GM12892 (cell line): ENCODE results near the gene ZMYND8.
"Not testable (repeated sequence)": the region's sequence is repeated elsewhere in the genome, so short reads cannot be mapped to it uniquely, and the experiment has no call there.

ENCODE experiments used
- DNase-seq: peaks from one replicate; pipeline ENCODE4 v3.0.0; 2011; ENCODE audit not compliant: insufficient read length
- FAIRE-seq: peaks from 2 replicates; lab custom pipeline; 2011; peaks lifted over from hg19 to GRCh38; lab: Jason Lieb, UNC
- POLR2A ChIP-seq: IDR thresholded peaks from 2 replicates; pipeline ENCODE4 v1.6.1; 2011; ENCODE audit warnings: low read depth, low read length, control low read depth
- POLR2AphosphoS5 ChIP-seq: IDR thresholded peaks from 2 replicates; pipeline ENCODE4 v1.6.1; 2011; ENCODE audit warnings: low read depth, low read length, control low read depth
- TAF1 ChIP-seq: IDR thresholded peaks from 2 replicates; pipeline ENCODE4 v1.6.1; 2011; ENCODE audit warnings: low read depth, mild to moderate bottlenecking, control low read depth, low read length, borderline replicate concordance

The ZMYND8 gene

DNA sequence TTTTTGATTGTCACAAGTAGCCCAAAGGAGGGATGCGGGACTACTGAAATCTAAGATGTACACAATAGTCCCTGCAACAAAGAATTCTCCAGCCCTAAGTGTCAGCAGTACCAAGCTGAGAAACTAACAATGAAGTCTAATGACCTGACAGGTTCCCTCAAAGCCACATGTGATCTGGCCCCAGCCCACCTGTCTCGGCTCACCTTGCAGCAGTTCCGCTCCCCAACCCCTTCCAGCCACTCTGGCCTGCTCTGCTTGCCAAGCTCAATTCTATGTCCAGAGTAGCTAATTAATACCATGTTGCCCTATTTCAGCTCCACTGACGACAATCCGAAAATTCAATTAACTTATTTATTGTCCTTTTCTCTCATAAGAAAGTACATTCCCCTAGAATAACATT, 72.1 kb downstream of the ZMYND8 start:
- FAIRE-seq (no peak), DNase-seq (no peak)
- no peak for TF ChIP-seq POLR2A
- TF ChIP-seq POLR2AphosphoS5 = no peak
- TF ChIP-seq TAF1 = no peak

DNA sequence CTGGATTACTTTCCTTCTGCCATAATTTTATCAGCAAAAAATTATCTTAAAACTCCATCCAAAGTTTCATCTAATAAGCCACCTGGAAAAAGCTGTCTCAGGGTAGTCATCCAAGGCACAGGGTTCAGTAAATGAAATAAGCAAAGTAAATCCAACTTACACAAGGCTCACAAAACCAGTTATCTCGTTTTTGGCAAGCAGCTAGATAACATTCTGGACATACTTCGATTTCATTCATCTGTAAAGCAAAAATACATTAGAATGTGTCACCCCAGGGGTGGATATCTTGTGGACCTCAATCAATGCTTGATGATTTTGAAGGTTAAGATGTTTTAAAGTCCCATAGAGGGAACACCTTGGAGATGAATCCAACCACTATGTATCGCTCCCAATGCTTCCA, 73.1 kb downstream of the ZMYND8 start:
- FAIRE-seq (no peak), DNase-seq (no peak)
- no peak for TF ChIP-seq TAF1
- TF ChIP-seq POLR2A = no peak
- no peak for TF ChIP-seq POLR2AphosphoS5

DNA sequence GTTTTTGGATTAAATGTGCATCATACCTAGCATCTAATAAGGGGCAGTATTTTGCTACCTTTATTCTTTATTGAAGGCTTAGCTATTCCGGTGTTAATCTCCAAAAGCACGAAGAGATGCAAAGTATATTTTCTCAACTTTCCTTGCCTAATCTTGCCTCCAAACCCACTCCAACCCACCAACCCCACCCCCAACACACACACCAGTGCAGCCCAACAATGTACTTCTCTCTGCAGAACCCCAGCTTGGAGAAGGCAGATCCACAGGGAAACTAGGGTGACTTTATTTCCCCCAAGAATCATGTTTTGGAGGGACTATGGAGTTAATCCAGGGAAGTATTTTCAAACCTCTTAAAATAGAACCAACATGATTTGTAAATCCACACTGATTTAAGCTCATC, 73.6 kb downstream of the ZMYND8 start:
- no peak for FAIRE-seq

DNA sequence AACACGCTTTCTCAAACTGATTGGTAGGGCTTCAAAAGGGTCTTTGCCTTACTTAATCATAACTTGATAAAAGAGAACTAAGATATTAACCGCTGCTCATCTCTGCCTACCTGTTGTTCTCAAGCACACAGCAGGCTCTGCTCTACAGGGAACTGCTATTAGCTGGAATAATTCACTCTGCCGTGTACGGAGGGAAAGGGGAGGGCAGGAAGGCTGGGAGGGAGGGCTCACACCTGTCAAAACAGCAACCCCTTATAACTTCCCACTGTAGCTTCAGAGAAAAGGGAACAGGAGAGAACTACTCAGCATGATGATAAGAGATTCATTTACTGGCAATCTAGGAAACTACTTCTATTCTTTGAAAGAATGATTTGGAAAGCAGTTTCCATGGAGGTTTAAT, 75.1 kb downstream of the ZMYND8 start:
- TF ChIP-seq POLR2A (no peak), POLR2AphosphoS5 (no peak), TAF1 (no peak)
- DNase-seq (no peak), FAIRE-seq (no peak)

More for the DNA sequence above, 73.6 kb downstream of the ZMYND8 start:
- no peak for TF ChIP-seq POLR2AphosphoS5
- no peak for TF ChIP-seq TAF1
- TF ChIP-seq POLR2A = no peak
- DNase-seq = no peak

DNA sequence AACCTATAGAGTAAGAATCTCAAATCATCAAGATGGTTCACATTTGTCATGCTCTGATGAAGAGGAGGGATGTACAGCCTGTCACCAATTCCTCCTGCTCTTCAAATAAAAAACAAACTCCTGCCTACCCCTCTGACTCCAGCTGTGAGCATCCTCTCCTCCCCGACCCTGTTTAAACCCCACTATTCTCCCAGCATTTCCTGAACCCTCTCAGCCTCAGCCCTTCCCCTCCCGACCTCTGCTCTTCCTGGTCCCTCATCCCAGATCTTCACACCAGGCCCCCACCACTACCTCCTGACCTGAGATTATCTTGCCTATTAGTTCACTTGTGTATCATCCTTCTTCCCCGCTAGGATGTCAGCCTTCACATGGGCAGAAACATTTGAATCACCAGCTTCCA, 75.8 kb downstream of the ZMYND8 start:
- DNase-seq (no peak), FAIRE-seq (no peak)
- no peak for TF ChIP-seq POLR2AphosphoS5
- no peak for TF ChIP-seq TAF1
- no peak for TF ChIP-seq POLR2A

DNA sequence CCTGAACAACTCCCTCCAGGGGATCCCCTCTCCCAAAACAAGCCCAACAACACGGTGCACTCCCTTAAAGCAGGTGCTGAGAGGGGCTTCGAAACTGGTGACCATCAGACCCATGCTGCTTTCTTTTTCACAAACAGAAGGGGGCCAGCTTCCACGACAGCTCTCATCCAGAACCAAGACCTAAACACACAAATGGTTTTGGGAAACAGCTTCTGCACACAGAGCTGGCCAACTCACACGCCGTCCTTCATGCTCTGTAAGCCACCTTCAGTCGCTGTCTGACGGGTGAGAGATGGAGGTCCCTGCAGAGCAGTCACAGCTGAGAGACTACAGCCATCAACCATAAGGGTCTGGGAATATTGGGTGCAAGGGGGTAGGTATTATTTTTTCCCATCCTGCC, 76.3 kb downstream of the ZMYND8 start:
- FAIRE-seq = no peak
- TF ChIP-seq POLR2A (no peak), POLR2AphosphoS5 (no peak), TAF1 (no peak)
- DNase-seq = no peak

DNA sequence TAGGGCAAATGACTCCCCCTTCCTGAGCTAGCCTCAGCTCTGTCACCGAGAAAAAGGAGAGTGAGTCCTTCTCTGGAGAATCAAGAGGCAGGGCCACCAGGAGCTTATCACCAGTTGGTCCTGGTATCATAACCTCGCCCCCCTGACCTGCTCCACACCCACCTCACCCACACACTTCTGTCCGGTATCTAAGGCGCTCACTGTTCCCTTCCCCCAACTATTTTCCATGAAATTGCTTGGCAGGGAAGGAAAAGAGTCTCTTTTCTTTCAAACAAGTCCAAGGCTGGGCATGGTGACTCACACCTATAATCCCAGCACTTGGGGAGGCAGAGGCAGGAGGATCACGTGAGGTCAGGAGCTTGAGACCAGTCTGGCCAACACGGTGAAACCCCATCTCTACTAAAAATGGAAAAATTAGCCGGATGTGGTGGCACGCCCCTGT, 77.6 kb downstream of the ZMYND8 start:
- TF ChIP-seq TAF1 (no peak), POLR2A (no peak), POLR2AphosphoS5 (no peak)
- DNase-seq (no peak), FAIRE-seq (no peak)

DNA sequence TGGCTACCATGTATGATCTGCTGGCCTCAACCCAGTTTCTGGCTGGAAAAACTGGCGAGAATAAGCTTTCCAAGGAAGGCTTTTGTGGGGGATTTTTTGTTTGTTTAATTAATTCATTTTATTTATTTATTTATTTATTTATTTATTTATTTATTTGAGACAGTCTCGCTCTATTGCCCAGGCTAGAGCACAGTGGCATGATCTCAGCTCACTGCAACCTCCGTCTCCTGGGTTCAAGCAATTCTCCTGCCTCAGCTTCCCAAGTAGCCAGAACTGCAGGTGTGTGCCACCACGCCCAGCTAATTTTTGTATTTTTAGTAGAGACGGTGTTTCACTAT, 79.0 kb downstream of the ZMYND8 start:
- DNase-seq, FAIRE-seq: not testable (repeated sequence)

DNA sequence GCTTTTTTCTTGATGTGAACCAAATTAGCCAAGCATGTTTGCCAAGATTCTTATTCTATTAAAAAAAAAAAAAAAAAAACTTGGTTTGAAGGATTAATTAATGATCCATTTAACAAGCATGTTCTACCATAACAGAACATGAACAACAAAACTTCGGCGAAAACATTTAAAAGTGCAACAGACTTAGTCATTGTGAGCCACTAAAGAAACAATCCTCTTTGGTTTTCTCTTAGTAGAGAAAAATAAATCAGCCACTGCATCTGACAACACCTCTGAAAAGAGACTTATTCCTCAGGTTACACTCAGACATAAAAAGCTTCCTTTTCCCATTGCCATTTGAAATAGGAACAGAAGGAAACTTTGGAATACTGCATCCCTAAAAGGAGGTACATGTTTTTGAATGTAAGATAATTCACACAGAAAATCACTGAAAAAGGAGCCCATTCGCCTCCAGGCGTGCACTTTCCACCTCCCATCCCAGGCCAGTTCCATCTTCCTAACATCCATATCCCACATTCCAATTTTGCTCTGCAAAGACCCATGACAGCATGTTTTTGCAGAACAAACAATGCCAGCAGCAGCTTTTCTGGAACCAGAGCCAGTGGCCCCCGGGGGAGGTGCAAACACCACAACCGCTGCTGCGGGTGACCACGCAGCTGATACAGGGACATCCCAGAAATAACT, 79.5 kb downstream of the ZMYND8 start:
- DNase-seq (no peak), FAIRE-seq (no peak)
- TF ChIP-seq TAF1 = no peak
- TF ChIP-seq POLR2A = no peak
- TF ChIP-seq POLR2AphosphoS5 = no peak

DNA sequence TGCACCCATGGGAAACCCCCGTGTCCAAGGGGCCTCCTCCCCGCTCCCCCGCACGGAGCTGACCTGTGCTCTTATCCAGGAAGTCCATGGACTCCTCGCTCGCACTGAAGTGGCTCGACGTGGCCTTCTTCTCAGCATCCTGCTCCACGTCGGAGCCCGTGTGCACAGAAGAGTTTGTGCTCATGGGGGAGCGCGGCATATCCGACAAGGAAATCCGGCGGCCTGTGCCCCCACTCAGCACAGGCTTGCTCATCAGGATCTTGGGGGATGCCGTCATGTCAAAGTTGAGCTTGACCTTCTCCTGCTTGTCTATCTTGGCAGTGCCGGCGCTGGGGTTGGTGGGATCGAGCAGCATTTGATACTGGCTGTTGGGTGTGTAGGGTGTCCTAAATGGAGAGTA, 80.2 kb downstream of the ZMYND8 start:
- TF ChIP-seq TAF1 = no peak
- TF ChIP-seq POLR2A = no peak
- no peak for TF ChIP-seq POLR2AphosphoS5
- no peak for FAIRE-seq
- no peak for DNase-seq

DNA sequence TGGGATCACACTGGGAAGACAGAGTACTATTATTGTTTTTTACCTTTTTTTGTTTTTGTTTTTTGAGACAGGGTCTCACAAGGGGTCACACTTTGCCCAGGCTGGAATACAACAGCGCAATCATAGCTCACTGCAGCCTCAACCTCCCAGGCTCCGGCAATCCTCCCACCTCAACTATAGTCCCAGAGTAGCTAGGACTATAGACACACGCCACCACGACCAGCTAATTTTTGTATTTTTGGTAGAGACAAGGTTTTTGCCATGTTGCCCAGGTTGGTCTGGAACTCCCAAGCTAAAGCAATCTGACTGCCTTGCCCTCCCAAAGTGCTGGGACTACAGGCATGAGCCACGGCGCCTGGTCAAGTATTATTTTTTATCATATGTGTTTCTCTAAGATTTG, 81.0 kb downstream of the ZMYND8 start:
- FAIRE-seq (no peak), DNase-seq (no peak)
- TF ChIP-seq POLR2A (no peak), POLR2AphosphoS5 (no peak), TAF1 (no peak)

DNA sequence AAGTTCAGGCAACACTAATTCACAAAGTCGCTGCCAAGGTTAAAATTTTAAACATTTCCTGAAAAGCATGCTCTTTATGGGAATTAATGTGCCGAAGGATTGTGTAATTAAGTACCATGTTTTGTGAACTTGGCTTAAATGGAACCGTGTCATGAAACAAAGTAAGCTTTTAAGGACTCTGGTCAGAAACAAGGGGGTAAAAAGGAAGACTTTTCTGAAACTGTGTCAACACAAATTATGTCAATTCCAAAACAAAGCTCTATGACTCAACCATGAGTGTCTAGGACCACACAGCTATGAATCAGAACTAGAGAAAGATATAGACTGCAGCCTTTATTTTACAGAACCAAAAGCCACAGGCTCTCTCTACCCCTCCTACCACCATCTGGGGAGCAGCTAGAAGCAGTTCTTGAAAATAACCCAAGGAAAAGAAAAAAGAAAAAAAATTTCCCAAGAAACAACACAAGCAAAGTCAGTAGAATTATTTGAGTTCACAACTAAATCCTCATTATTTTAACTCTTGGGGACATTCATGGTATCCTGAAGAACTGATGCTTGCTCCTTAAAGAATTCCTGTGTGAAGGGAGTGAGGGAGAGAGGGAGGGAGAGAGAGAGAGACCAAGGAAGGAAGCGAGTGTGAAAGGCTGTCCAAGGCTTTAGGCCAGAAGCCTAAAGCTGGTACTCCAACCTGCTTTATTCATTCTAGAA, 81.9 kb downstream of the ZMYND8 start:
- FAIRE-seq (peak; percentile 65), DNase-seq (peak; percentile 67)
- no peak for TF ChIP-seq POLR2AphosphoS5
- no peak for TF ChIP-seq TAF1
- no peak for TF ChIP-seq POLR2A

DNA sequence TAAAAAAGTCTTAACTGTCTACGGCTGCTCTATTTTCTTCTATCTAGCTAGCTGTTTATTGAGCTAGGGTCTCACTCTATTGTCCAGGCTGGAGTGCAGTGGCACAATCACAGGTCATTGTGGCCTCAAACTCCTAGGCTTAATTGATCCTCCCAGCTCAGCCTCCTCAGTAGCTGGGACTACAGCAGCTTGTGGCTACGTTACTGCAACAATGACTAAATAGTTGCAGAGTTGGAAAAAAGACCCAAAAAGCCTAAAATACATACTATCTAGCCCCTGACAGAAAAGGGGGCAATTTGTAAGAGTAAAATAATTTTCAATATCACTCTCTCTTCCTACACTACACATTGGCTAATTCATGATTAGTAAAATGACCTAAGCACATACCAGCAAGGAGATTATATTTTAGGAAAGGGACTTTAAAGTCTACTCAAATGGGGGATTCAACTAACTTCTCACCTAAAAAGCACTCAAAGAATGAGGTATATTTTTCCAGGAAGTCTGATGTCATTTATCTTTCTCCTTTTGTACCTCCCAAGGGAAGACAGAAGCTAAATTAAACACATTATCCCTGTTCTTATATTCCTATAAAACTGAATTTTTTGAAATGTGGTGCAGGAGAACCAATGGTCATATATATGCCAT, 82.8 kb downstream of the ZMYND8 start:
- TF ChIP-seq POLR2AphosphoS5 (no peak), POLR2A (no peak), TAF1 (no peak)
- DNase-seq = no peak
- FAIRE-seq = no peak
